Measurements from ENCODE around the gene GPATCH3. TPM values are rescaled to one million over a fixed set of nuclear protein-coding genes. Genes with fewer than 3 reads are reported as not detected.
A peak's percentile ranks its signal among the peaks of the same experiment; 100 is the strongest.

Gene GPATCH3
- total RNA-seq, 1 experiment from 2014 or later: 20.6 TPM

DNA sequence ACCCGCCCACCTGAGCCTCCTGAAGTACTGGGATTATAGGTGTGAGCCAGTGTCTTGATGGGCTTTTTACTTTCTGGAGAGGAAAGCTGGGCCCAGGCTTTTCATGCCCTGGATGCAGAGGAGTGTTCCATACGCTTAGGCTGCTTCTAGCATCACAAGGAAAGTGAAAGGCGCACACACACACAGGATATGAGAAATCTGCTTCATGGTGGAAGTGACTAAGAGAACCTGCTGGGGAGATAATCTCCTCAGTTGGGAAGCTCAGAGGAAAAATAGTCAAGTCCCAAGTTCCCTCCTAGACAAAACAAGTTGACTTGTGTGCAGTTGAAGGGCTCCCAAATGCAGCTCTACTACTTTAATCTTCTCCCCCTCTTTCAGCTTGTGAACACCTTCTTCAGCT lies 23.4 kb upstream of the GPATCH3 start:
- H3K4me1 Mint-ChIP-seq (ENCODE audit: low read depth, unreplicated experiment): peaks cover 7% of the 10 kb centered on the region
- no peak overlapping the region for H3K4me3 ChIP-seq (ENCODE audit: low read depth, low read length)
- peaks cover 2% of the 10 kb centered on the region; the same call in 1 of the 2 replicates for H3K36me3 ChIP-seq (ENCODE audit: control insufficient read depth, insufficient read depth, low read length)
- ChIA-PET POLR2A (interaction anchor here (0.5 kb wide), 1 partner anchor 90 kb away, joined by 4 read pairs; no protein-coding TSS in a partner anchor), CTCF (interaction anchor here (1.2 kb wide), 1 partner anchor 10 kb away, joined by 4 read pairs; the partner anchor contains the start of gene NR0B2)
- TF ChIP-seq, protein P1, sequence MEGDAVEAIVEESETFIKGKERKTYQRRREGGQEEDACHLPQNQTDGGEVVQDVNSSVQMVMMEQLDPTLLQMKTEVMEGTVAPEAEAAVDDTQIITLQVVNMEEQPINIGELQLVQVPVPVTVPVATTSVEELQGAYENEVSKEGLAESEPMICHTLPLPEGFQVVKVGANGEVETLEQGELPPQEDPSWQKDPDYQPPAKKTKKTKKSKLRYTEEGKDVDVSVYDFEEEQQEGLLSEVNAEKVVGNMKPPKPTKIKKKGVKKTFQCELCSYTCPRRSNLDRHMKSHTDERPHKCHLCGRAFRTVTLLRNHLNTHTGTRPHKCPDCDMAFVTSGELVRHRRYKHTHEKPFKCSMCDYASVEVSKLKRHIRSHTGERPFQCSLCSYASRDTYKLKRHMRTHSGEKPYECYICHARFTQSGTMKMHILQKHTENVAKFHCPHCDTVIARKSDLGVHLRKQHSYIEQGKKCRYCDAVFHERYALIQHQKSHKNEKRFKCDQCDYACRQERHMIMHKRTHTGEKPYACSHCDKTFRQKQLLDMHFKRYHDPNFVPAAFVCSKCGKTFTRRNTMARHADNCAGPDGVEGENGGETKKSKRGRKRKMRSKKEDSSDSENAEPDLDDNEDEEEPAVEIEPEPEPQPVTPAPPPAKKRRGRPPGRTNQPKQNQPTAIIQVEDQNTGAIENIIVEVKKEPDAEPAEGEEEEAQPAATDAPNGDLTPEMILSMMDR (IDR thresholded peaks at IDR 0.05; ENCODE audit: insufficient read depth in 1 of 2, low read depth in 1 of 2, low read length in 1 of 2, severe bottlenecking in 1 of 2, unreplicated experiment in 1 of 2): no peak
- intact Hi-C loops (cut with micrococcal nuclease; ENCODE audit: unreplicated experiment): no loop called here
- H3K4me1 ChIP-seq: peaks cover 12% of the 10 kb centered on the region
- H3K9me3 ChIP-seq: no peaks in the 10 kb centered on the region
- peak overlapping the region; percentile 97 for H3K4me3 Mint-ChIP-seq (ENCODE audit: unreplicated experiment)
- no peak overlapping the region for H3K27ac Mint-ChIP-seq (ENCODE audit: unreplicated experiment)
- DNase-seq: no peak
- no TSS peak for BruUV-seq (replicated peaks)
- H3K36me3 Mint-ChIP-seq (ENCODE audit: insufficient read depth, unreplicated experiment): peaks cover 46% of the 10 kb centered on the region
- H3K27me3 Mint-ChIP-seq (ENCODE audit: insufficient read depth, unreplicated experiment): no peaks in the 10 kb centered on the region
- H3K27me3 ChIP-seq (replicated peaks; ENCODE audit: control insufficient read depth, insufficient read depth, low read length): no peaks in the 10 kb centered on the region
- H3K9me3 Mint-ChIP-seq (ENCODE audit: unreplicated experiment): no peaks in the 10 kb centered on the region

DNA sequence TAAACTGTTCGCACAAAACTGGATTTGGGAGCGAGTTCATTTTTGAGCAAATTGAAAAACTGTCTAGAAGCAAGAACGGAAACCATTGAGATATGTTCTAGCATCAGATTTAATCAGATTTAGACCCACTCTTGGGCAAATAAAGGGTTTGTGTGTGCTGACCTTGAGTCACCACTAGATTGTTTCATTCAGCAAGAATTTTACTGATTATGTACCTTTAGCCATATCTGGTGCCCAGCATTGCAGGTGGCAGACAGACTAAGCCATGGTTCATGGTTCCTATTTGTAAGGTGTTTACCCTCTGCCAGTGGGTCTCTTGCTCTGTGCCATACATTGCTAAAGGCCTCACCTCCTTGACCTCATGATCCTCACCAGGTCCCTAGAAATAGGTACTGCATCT lies 22.6 kb upstream of the GPATCH3 start:
- Mint-ChIP-seq H3K27ac (ENCODE audit: unreplicated experiment) (peak overlapping the region; percentile 82), H3K36me3 (ENCODE audit: insufficient read depth, unreplicated experiment) (peaks cover 46% of the 10 kb centered on the region), H3K27me3 (ENCODE audit: insufficient read depth, unreplicated experiment) (no peaks in the 10 kb centered on the region), H3K9me3 (ENCODE audit: unreplicated experiment) (no peaks in the 10 kb centered on the region), H3K4me1 (ENCODE audit: low read depth, unreplicated experiment) (peaks cover 7% of the 10 kb centered on the region), H3K4me3 (ENCODE audit: unreplicated experiment) (peak overlapping the region; percentile 97)
- DNase-seq: no peak
- ChIA-PET CTCF (no interaction called here), POLR2A (no interaction called here)
- peaks cover 12% of the 10 kb centered on the region for H3K4me1 ChIP-seq
- BruUV-seq (replicated peaks): no TSS peak
- H3K27me3 ChIP-seq (replicated peaks; ENCODE audit: control insufficient read depth, insufficient read depth, low read length): no peaks in the 10 kb centered on the region
- no peaks in the 10 kb centered on the region for H3K9me3 ChIP-seq
- peaks cover 2% of the 10 kb centered on the region; the same call in 1 of the 2 replicates for H3K36me3 ChIP-seq (ENCODE audit: control insufficient read depth, insufficient read depth, low read length)
- intact Hi-C loops (cut with micrococcal nuclease; ENCODE audit: unreplicated experiment): no loop called here
- TF ChIP-seq, protein P1 (IDR thresholded peaks at IDR 0.05; ENCODE audit: insufficient read depth in 1 of 2, low read depth in 1 of 2, low read length in 1 of 2, severe bottlenecking in 1 of 2, unreplicated experiment in 1 of 2): no peak
- peak overlapping the region; percentile 83; the same call in 1 of the 2 replicates for H3K4me3 ChIP-seq (ENCODE audit: low read depth, low read length)

DNA sequence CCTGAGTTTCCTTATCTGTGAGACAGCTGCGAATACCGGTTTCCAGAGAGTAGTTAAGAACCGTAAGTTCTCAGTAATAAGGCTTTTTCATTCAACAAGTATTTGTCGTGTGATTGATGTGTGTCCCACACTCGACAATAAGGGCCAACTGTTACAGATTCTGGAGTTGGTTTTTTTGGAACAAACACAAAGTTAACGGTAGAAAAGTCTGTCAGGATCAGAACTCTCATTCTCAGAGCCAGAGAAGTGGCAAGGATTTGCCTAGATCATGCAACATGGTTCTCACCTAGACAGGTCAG lies 22.1 kb upstream of the GPATCH3 start:
- Histone ChIP-seq H3K9me3 (no peaks in the 10 kb centered on the region), H3K4me3 (ENCODE audit: low read depth, low read length) (peak overlapping the region; percentile 83), H3K4me1 (peaks cover 12% of the 10 kb centered on the region), H3K27me3 (replicated peaks; ENCODE audit: control insufficient read depth, insufficient read depth, low read length) (no peaks in the 10 kb centered on the region), H3K36me3 (ENCODE audit: control insufficient read depth, insufficient read depth, low read length) (peaks cover 2% of the 10 kb centered on the region; the same call in 1 of the 2 replicates)
- Mint-ChIP-seq H3K4me3 (ENCODE audit: unreplicated experiment) (peak overlapping the region; percentile 97), H3K27ac (ENCODE audit: unreplicated experiment) (peak overlapping the region; percentile 82), H3K36me3 (ENCODE audit: insufficient read depth, unreplicated experiment) (peaks cover 43% of the 10 kb centered on the region), H3K27me3 (ENCODE audit: insufficient read depth, unreplicated experiment) (no peaks in the 10 kb centered on the region), H3K9me3 (ENCODE audit: unreplicated experiment) (no peaks in the 10 kb centered on the region), H3K4me1 (ENCODE audit: low read depth, unreplicated experiment) (peaks cover 7% of the 10 kb centered on the region)
- BruUV-seq (replicated peaks): TSS peak; percentile 61
- ChIA-PET CTCF (no interaction called here), POLR2A (no interaction called here)
- TF ChIP-seq, protein P1 (IDR thresholded peaks at IDR 0.05; ENCODE audit: insufficient read depth in 1 of 2, low read depth in 1 of 2, low read length in 1 of 2, severe bottlenecking in 1 of 2, unreplicated experiment in 1 of 2): no peak
- intact Hi-C loops (cut with micrococcal nuclease; ENCODE audit: unreplicated experiment): no loop called here
- DNase-seq: no peak
